ENCODE data around the gene PHF20. TPM values are rescaled to one million over a fixed set of nuclear protein-coding genes. Genes with fewer than 3 reads are reported as not detected.

PHF20 gene
- total RNA-seq, 2 experiments from 2014 or later: 57.9 to 58.8 TPM

DNA sequence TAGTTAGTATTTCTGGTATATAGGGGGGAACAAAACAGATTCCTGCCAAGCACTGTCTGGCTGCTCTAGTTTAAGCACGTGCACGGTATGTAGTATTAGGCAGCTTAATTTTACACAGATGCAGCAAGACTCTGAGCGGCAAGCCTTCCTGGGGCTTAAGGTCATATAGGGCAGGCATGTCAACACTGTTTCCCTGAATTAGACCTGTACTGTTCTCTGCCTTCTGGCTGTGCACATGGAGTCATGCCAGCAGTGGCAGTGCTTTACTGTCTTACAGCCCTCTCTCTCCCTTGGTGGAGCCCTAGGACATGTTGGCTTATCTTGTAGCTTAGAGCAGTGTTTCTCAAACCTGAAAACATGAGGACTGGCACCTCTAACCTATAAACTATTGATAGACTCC lies 56.6 kb downstream of the PHF20 start:
- DNase-seq (no peak), ATAC-seq (no peak)
- Mint-ChIP-seq H3K4me1 (ENCODE audit: low read depth) (peaks cover 33% of the 10 kb centered on the region), H3K9me3 (peaks cover 4% of the 10 kb centered on the region), H3K27ac (no peak overlapping the region), H3K36me3 (ENCODE audit: low read depth) (peaks cover 36% of the 10 kb centered on the region), H3K27me3 (no peaks in the 10 kb centered on the region), H3K4me3 (no peak overlapping the region)
- intact Hi-C loops (cut with micrococcal nuclease): no loop called here
- TF ChIP-seq, protein P1, sequence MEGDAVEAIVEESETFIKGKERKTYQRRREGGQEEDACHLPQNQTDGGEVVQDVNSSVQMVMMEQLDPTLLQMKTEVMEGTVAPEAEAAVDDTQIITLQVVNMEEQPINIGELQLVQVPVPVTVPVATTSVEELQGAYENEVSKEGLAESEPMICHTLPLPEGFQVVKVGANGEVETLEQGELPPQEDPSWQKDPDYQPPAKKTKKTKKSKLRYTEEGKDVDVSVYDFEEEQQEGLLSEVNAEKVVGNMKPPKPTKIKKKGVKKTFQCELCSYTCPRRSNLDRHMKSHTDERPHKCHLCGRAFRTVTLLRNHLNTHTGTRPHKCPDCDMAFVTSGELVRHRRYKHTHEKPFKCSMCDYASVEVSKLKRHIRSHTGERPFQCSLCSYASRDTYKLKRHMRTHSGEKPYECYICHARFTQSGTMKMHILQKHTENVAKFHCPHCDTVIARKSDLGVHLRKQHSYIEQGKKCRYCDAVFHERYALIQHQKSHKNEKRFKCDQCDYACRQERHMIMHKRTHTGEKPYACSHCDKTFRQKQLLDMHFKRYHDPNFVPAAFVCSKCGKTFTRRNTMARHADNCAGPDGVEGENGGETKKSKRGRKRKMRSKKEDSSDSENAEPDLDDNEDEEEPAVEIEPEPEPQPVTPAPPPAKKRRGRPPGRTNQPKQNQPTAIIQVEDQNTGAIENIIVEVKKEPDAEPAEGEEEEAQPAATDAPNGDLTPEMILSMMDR (IDR thresholded peaks at IDR 0.05): no peak
- ChIA-PET POLR2A (interaction anchor here (0.8 kb wide), 1 partner anchor 112 kb away, joined by 3 read pairs; no protein-coding TSS in a partner anchor), CTCF (no interaction called here)

- no peak overlapping the region for H3K27ac Mint-ChIP-seq
- H3K36me3 Mint-ChIP-seq (ENCODE audit: low read depth): peaks cover 33% of the 10 kb centered on the region
- intact Hi-C loops (cut with micrococcal nuclease): no loop called here
- no peaks in the 10 kb centered on the region for H3K27me3 Mint-ChIP-seq
- no peak overlapping the region for H3K4me3 Mint-ChIP-seq
- TF ChIP-seq, protein P1 (IDR thresholded peaks at IDR 0.05): no peak
- ATAC-seq (no peak), DNase-seq (no peak)
- CTCF ChIA-PET: no interaction called here
- POLR2A ChIA-PET: interaction anchor here (0.8 kb wide), 1 partner anchor 113 kb away, joined by 3 read pairs; no protein-coding TSS in a partner anchor
- peaks cover 4% of the 10 kb centered on the region for H3K9me3 Mint-ChIP-seq
- peaks cover 33% of the 10 kb centered on the region for H3K4me1 Mint-ChIP-seq (ENCODE audit: low read depth)
These were observed 57.1 kb downstream of the PHF20 start for GRCh38 chr20:35828916-35829315.

DNA sequence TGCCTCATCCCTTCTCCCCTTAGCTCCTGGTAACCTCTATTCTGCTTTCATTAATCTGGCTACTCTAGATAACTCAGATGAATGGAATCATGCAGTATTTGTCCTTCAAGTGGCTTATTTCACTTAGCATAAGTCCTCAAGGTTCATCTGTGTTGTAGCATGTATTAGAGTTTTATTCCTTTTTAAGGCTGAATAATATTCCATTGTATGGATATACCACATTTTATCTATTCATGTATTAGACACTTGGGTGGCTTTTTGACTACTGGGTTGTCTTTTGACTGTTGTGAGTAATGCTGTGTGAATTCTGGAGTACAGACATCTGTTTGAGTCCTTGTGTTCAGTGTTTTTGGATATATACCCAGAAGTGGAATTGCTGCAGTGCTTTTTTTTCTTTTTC lies 58.4 kb downstream of the PHF20 start:
- ATAC-seq: no peak
- Mint-ChIP-seq H3K27ac (no peak overlapping the region), H3K36me3 (ENCODE audit: low read depth) (peaks cover 30% of the 10 kb centered on the region), H3K27me3 (no peaks in the 10 kb centered on the region), H3K4me3 (no peak overlapping the region), H3K9me3 (peaks cover 4% of the 10 kb centered on the region), H3K4me1 (ENCODE audit: low read depth) (peaks cover 42% of the 10 kb centered on the region)
- CTCF ChIA-PET: no interaction called here
- intact Hi-C loops (cut with micrococcal nuclease): no loop called here
- POLR2A ChIA-PET: interaction anchor here (0.8 kb wide), 1 partner anchor 184 kb away, joined by 3 read pairs; no protein-coding TSS in a partner anchor
- no peak for DNase-seq
- TF ChIP-seq, protein P1 (IDR thresholded peaks at IDR 0.05): no peak

DNA sequence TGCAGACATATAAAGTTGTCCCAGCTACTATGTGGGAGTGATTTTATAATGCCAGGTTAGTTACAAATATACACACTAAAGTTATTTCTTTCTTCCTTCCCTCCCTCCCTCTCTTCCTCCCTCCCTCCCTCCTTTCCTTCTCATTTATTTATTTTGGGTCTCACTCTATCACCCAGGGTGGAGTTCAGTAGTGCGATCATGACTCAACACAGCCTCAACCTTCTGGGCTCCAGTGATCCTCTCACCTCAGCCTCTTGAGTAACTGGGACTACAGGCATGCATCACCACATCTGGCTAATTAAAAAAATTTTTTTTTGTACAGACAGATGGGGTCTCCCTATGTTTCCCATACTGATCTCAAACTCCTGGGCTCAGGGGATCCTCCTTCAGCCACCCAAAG lies 59.2 kb downstream of the PHF20 start:
- H3K4me1 Mint-ChIP-seq (ENCODE audit: low read depth): peaks cover 43% of the 10 kb centered on the region
- ChIA-PET CTCF (no interaction called here), POLR2A (no interaction called here)
- intact Hi-C loops (cut with micrococcal nuclease): no loop called here
- no peaks in the 10 kb centered on the region for H3K27me3 Mint-ChIP-seq
- peaks cover 4% of the 10 kb centered on the region for H3K9me3 Mint-ChIP-seq
- ATAC-seq: peak; percentile 34
- peaks cover 30% of the 10 kb centered on the region for H3K36me3 Mint-ChIP-seq (ENCODE audit: low read depth)
- peak; percentile 10 for DNase-seq
- TF ChIP-seq, protein P1 (IDR thresholded peaks at IDR 0.05): no peak
- no peak overlapping the region for H3K27ac Mint-ChIP-seq
- H3K4me3 Mint-ChIP-seq: no peak overlapping the region

DNA sequence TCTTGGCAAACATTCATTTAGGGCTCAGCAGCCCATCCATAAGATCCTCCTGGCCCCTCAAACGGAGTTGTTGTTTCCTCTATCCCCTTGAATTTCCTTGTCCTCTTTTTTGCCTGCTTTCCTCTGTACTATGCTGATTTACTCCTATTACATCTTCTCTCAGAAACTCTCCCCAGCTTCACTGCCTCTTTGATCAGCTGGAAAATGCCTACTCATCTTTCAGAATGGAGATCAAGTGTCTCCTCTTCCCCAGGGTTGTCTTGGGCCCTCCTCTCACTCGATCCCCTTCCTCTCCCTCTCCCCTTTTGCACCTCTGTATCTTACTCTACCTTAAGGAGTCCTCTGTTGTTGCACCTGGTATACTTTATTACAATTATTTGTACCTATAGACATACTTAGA lies 60.2 kb downstream of the PHF20 start:
- POLR2A ChIA-PET: no interaction called here
- TF ChIP-seq, protein P1 (IDR thresholded peaks at IDR 0.05): no peak
- Mint-ChIP-seq H3K9me3 (peaks cover 4% of the 10 kb centered on the region), H3K4me3 (no peak overlapping the region), H3K27ac (peak overlapping the region; percentile 2), H3K36me3 (ENCODE audit: low read depth) (peaks cover 25% of the 10 kb centered on the region), H3K27me3 (no peaks in the 10 kb centered on the region), H3K4me1 (ENCODE audit: low read depth) (peaks cover 37% of the 10 kb centered on the region)
- DNase-seq (no peak), ATAC-seq (no peak)
- CTCF ChIA-PET: no interaction called here
- intact Hi-C loops (cut with micrococcal nuclease): no loop called here
